ENCODE results near the gene ZNF414. TPM values are rescaled to one million over a fixed set of nuclear protein-coding genes. Genes with fewer than 3 reads are reported as not detected.
"Not testable (repeated sequence)": the region's sequence is repeated elsewhere in the genome, so short reads cannot be mapped to it uniquely, and the experiment has no call there.

The ZNF414 gene
- total RNA-seq (2.8 TPM), polyA plus RNA-seq (ENCODE audit: insufficient read depth in 1 of 8, insufficient read length in 8 of 8, low replicate concordance in 1 of 8) (10 to 100 TPM; 13.5 to 19.0 (median 15.3) TPM)
- long read RNA-seq, donor 1, partial matches to known transcripts: 0 of 2 reads
- long read RNA-seq, donor 1, other reads (novel, unspliced or antisense): 0 of 2 reads
- long read RNA-seq, donor 2: 0 reads
- long read RNA-seq, donor 3, transcript ZNF414-202 (8 exons, 2,300 nt): major isoform, 8 of 9 reads
- long read RNA-seq, donor 3, partial matches to known transcripts: 0 of 9 reads
- long read RNA-seq, donor 3, other reads (novel, unspliced or antisense): 0 of 9 reads
- long read RNA-seq, donor 4, partial matches to known transcripts: 0 of 2 reads
- long read RNA-seq, donor 4, other reads (novel, unspliced or antisense): 0 of 2 reads
- long read RNA-seq, donor 5, transcript ZNF414-202 (8 exons, 2,300 nt): major isoform, 8 of 16 reads
- long read RNA-seq, donor 5, partial matches to known transcripts: 5 of 16 reads
- long read RNA-seq, donor 5, other reads (novel, unspliced or antisense): 0 of 16 reads
- long read RNA-seq, donor 6, partial matches to known transcripts: 0 of 9 reads
- long read RNA-seq, donor 6, other reads (novel, unspliced or antisense): 0 of 9 reads
- long read RNA-seq, donor 7, partial matches to known transcripts: 0 of 1 reads
- long read RNA-seq, donor 7, other reads (novel, unspliced or antisense): 0 of 1 reads
- long read RNA-seq, donor 8, partial matches to known transcripts: 0 of 1 reads
- long read RNA-seq, donor 8, other reads (novel, unspliced or antisense): 0 of 1 reads
- long read RNA-seq, donor 9, partial matches to known transcripts: 0 of 3 reads
- long read RNA-seq, donor 9, other reads (novel, unspliced or antisense): 0 of 3 reads
- long read RNA-seq, donor 10, partial matches to known transcripts: 0 of 3 reads
- long read RNA-seq, donor 10, other reads (novel, unspliced or antisense): 0 of 3 reads
- long read RNA-seq, donor 11: 0 reads

- Histone ChIP-seq H3K36me3 (ENCODE audit: control insufficient read depth, insufficient read depth, low read length) (peaks cover 17% of the 10 kb centered on the region), H3K27me3 (ENCODE audit: control insufficient read depth, insufficient read depth, low read length) (no peaks in the 10 kb centered on the region), H3K27ac (ENCODE audit: low read length) (peak within 1 kb of the TSS; percentile 96), H3K4me1 (ENCODE audit: control insufficient read depth, insufficient read depth, low read length) (peaks cover 15% of the 10 kb centered on the region), H3K4me3 (ENCODE audit: low read length) (peak within 1 kb of the TSS; percentile 62), H3K9me3 (replicated peaks; ENCODE audit: control insufficient read depth, low read depth, low read length) (no peaks in the 10 kb centered on the region)
- WGBS (ENCODE audit: insufficient coverage): under 1% methylated on average over 62 of the region's 70 CpGs
- peak; percentile 97 for DNase-seq
Measured at GRCh38 chr19:8513687-8514504, at the start of gene ZNF414. TSS of gene ZNF414 (minus strand) at chr19:8514167. CDS start at chr19:8514046, 121 bp downstream.

- Histone ChIP-seq H3K4me3 (ENCODE audit: low read length) (no peak overlapping the region), H3K4me1 (ENCODE audit: control insufficient read depth, insufficient read depth, low read length) (no peaks in the 10 kb centered on the region), H3K36me3 (ENCODE audit: control insufficient read depth, insufficient read depth, low read length) (no peaks in the 10 kb centered on the region), H3K27me3 (ENCODE audit: control insufficient read depth, insufficient read depth, low read length) (no peaks in the 10 kb centered on the region), H3K9me3 (replicated peaks; ENCODE audit: control insufficient read depth, low read depth, low read length) (no peaks in the 10 kb centered on the region), H3K27ac (ENCODE audit: low read length) (no peak overlapping the region)
- 29% methylated on average over 1 of the region's 2 CpGs for WGBS (ENCODE audit: insufficient coverage)
- DNase-seq: no peak
Measured at GRCh38 chr19:8561075-8561764, 47.3 kb upstream of the ZNF414 start.

GRCh38 chr19:8558325-8558724, 44.4 kb upstream of the ZNF414 start:
- 52% methylated on average over 2 of the region's 2 CpGs for WGBS (ENCODE audit: insufficient coverage)
- no peak overlapping the region for H3K4me3 ChIP-seq (ENCODE audit: low read length)

GRCh38 chr19:8557642-8558238, 43.8 kb upstream of the ZNF414 start:
- no peak overlapping the region for H3K27ac ChIP-seq (ENCODE audit: low read length)
- no peak overlapping the region for H3K4me3 ChIP-seq (ENCODE audit: low read length)
- no peaks in the 10 kb centered on the region for H3K27me3 ChIP-seq (ENCODE audit: control insufficient read depth, insufficient read depth, low read length)
- no peak for DNase-seq
- no peaks in the 10 kb centered on the region for H3K36me3 ChIP-seq (ENCODE audit: control insufficient read depth, insufficient read depth, low read length)
- 41% methylated on average over 3 of the region's 6 CpGs for WGBS (ENCODE audit: insufficient coverage)
- no peaks in the 10 kb centered on the region for H3K4me1 ChIP-seq (ENCODE audit: control insufficient read depth, insufficient read depth, low read length)
- H3K9me3 ChIP-seq (replicated peaks; ENCODE audit: control insufficient read depth, low read depth, low read length): no peaks in the 10 kb centered on the region

More at GRCh38 chr19:8558325-8558724, 44.4 kb upstream of the ZNF414 start:
- H3K36me3 ChIP-seq (ENCODE audit: control insufficient read depth, insufficient read depth, low read length): no peaks in the 10 kb centered on the region
- H3K27me3 ChIP-seq (ENCODE audit: control insufficient read depth, insufficient read depth, low read length): no peaks in the 10 kb centered on the region
- H3K27ac ChIP-seq (ENCODE audit: low read length): no peak overlapping the region
- DNase-seq: no peak
- H3K9me3 ChIP-seq (replicated peaks; ENCODE audit: control insufficient read depth, low read depth, low read length): no peaks in the 10 kb centered on the region
- H3K4me1 ChIP-seq (ENCODE audit: control insufficient read depth, insufficient read depth, low read length): no peaks in the 10 kb centered on the region

GRCh38 chr19:8553729-8554128, 39.8 kb upstream of the ZNF414 start:
- DNase-seq; H3K36me3 ChIP-seq (ENCODE audit: control insufficient read depth, insufficient read depth, low read length); H3K4me1 ChIP-seq (ENCODE audit: control insufficient read depth, insufficient read depth, low read length); H3K4me3 ChIP-seq (ENCODE audit: low read length); H3K27ac ChIP-seq (ENCODE audit: low read length); H3K27me3 ChIP-seq (ENCODE audit: control insufficient read depth, insufficient read depth, low read length); H3K9me3 ChIP-seq (replicated peaks; ENCODE audit: control insufficient read depth, low read depth, low read length): not testable (repeated sequence)
- WGBS (ENCODE audit: insufficient coverage): 100% methylated on average over 4 of the region's 7 CpGs

GRCh38 chr19:8552810-8553209, 38.8 kb upstream of the ZNF414 start:
- no peak overlapping the region for H3K4me3 ChIP-seq (ENCODE audit: low read length)
- peaks cover 6% of the 10 kb centered on the region for H3K36me3 ChIP-seq (ENCODE audit: control insufficient read depth, insufficient read depth, low read length)
- H3K27ac ChIP-seq (ENCODE audit: low read length): no peak overlapping the region
- H3K27me3 ChIP-seq (ENCODE audit: control insufficient read depth, insufficient read depth, low read length): no peaks in the 10 kb centered on the region
- H3K4me1 ChIP-seq (ENCODE audit: control insufficient read depth, insufficient read depth, low read length): no peaks in the 10 kb centered on the region
- DNase-seq: no peak
- WGBS (ENCODE audit: insufficient coverage): 75% methylated on average over 8 of the region's 10 CpGs
- no peaks in the 10 kb centered on the region for H3K9me3 ChIP-seq (replicated peaks; ENCODE audit: control insufficient read depth, low read depth, low read length)

GRCh38 chr19:8550070-8550469, 36.1 kb upstream of the ZNF414 start:
- peaks cover 22% of the 10 kb centered on the region for H3K36me3 ChIP-seq (ENCODE audit: control insufficient read depth, insufficient read depth, low read length)
- no peaks in the 10 kb centered on the region for H3K4me1 ChIP-seq (ENCODE audit: control insufficient read depth, insufficient read depth, low read length)
- DNase-seq: no peak
- H3K9me3 ChIP-seq (replicated peaks; ENCODE audit: control insufficient read depth, low read depth, low read length): no peaks in the 10 kb centered on the region
- no peak overlapping the region for H3K4me3 ChIP-seq (ENCODE audit: low read length)
- no peak overlapping the region for H3K27ac ChIP-seq (ENCODE audit: low read length)
- no peaks in the 10 kb centered on the region for H3K27me3 ChIP-seq (ENCODE audit: control insufficient read depth, insufficient read depth, low read length)
- 92% methylated on average over 13 of the region's 15 CpGs for WGBS (ENCODE audit: insufficient coverage)

GRCh38 chr19:8545743-8546142, 31.8 kb upstream of the ZNF414 start:
- WGBS (ENCODE audit: insufficient coverage): 95% methylated on average over 2 of the region's 8 CpGs
- H3K36me3 ChIP-seq (ENCODE audit: control insufficient read depth, insufficient read depth, low read length): peaks cover 23% of the 10 kb centered on the region
- no peaks in the 10 kb centered on the region for H3K4me1 ChIP-seq (ENCODE audit: control insufficient read depth, insufficient read depth, low read length)
- H3K27ac ChIP-seq (ENCODE audit: low read length): no peak overlapping the region
- DNase-seq: no peak
- no peaks in the 10 kb centered on the region for H3K9me3 ChIP-seq (replicated peaks; ENCODE audit: control insufficient read depth, low read depth, low read length)
- H3K27me3 ChIP-seq (ENCODE audit: control insufficient read depth, insufficient read depth, low read length): no peaks in the 10 kb centered on the region
- no peak overlapping the region for H3K4me3 ChIP-seq (ENCODE audit: low read length)

- H3K4me3 ChIP-seq (ENCODE audit: low read length): no peak overlapping the region
- H3K36me3 ChIP-seq (ENCODE audit: control insufficient read depth, insufficient read depth, low read length): peaks cover 24% of the 10 kb centered on the region
- no peaks in the 10 kb centered on the region for H3K27me3 ChIP-seq (ENCODE audit: control insufficient read depth, insufficient read depth, low read length)
- 92% methylated on average over 20 of the region's 20 CpGs for WGBS (ENCODE audit: insufficient coverage)
- DNase-seq: no peak
- H3K27ac ChIP-seq (ENCODE audit: low read length): no peak overlapping the region
- no peaks in the 10 kb centered on the region for H3K4me1 ChIP-seq (ENCODE audit: control insufficient read depth, insufficient read depth, low read length)
- H3K9me3 ChIP-seq (replicated peaks; ENCODE audit: control insufficient read depth, low read depth, low read length): no peaks in the 10 kb centered on the region
Measured at GRCh38 chr19:8544168-8544567, 30.2 kb upstream of the ZNF414 start.
